Fibroblast of pulmonary artery (primary cell): Measurements from ENCODE around the gene FAM20B.

Experiments
- DNase-seq: peaks from one replicate; pipeline ENCODE4 v3.0.0-alpha.2; 2010; ENCODE audit warnings: low read depth
- H3K4me3 ChIP-seq: replicated peaks from 2 replicates; pipeline ENCODE4 v1.5.1; 2011; ENCODE audit warnings: low read depth, mild to moderate bottlenecking, control low read depth, low read length, moderate library complexity
- CTCF ChIP-seq: IDR thresholded peaks from 2 replicates; pipeline ENCODE4 v1.5.1; 2011; ENCODE audit warnings: mild to moderate bottlenecking, control low read depth, low read length, inconsistent platforms; ENCODE audit errors: missing control alignments

FAM20B gene

GRCh38 chr1:179048339-179049124, 22.8 kb downstream of the FAM20B start:
- no peak for TF ChIP-seq CTCF
- DNase-seq, result no peak
- H3K4me3 ChIP-seq, result no peak overlapping the region

GRCh38 chr1:179052776-179053175, 27.1 kb downstream of the FAM20B start:
- no peak overlapping the region for H3K4me3 ChIP-seq
- DNase-seq, result no peak
- no peak for TF ChIP-seq CTCF

- DNase-seq, result no peak
- TF ChIP-seq CTCF, result no peak
- no peak overlapping the region for H3K4me3 ChIP-seq
These were observed 27.8 kb downstream of the FAM20B start for GRCh38 chr1:179053486-179053885.

- no peak for TF ChIP-seq CTCF
- DNase-seq, result no peak
- no peak overlapping the region for H3K4me3 ChIP-seq
These were observed 30.2 kb downstream of the FAM20B start for GRCh38 chr1:179055937-179056336.

- peak; percentile 36 for DNase-seq
- no peak for TF ChIP-seq CTCF
- H3K4me3 ChIP-seq, result no peak overlapping the region
These were observed 33.1 kb downstream of the FAM20B start for GRCh38 chr1:179058487-179059483.

GRCh38 chr1:179061360-179062282, 35.9 kb downstream of the FAM20B start:
- H3K4me3 ChIP-seq, result no peak overlapping the region
- DNase-seq, result no peak
- TF ChIP-seq CTCF, result no peak
